Activated CD4-positive, alpha-beta T cell treated with anti-CD3 and anti-CD28 coated beads, Interleukin-2, amount 50 U/mL, for 4 hours (primary cell): ENCODE data around the gene ATP9B.

ENCODE experiments used
- DNase-seq, 2 experiments: peaks; one replicate each; pipeline ENCODE4 v3.0.0-alpha.2; 2020

Gene ATP9B

DNA sequence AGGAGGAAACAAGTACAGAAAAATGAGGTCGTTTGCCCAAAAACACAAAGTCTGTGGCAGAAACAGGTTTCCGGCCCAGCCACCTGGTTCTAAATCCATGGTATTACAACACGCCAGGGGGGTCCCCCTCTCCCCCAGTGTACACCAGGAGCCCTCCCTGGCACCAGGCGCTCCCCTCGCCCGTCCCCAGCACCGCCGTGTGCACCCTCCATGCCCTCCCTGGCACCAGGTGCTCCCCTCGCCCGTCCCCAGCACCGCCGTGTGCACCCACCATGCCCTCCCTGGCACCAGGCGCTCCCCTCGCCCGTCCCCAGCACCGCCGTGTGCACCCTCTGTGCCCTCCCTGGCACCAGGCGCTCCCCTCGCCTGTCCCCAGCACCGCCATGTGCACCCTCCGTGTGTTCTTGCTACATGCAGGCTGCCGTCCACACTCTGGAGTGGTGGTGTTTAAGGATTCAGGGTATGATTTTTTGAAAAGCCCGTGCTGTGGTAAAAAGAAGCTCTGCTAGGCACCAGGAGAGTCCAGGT is 266.7 kb downstream of the ATP9B start:
- no peak for DNase-seq

DNA sequence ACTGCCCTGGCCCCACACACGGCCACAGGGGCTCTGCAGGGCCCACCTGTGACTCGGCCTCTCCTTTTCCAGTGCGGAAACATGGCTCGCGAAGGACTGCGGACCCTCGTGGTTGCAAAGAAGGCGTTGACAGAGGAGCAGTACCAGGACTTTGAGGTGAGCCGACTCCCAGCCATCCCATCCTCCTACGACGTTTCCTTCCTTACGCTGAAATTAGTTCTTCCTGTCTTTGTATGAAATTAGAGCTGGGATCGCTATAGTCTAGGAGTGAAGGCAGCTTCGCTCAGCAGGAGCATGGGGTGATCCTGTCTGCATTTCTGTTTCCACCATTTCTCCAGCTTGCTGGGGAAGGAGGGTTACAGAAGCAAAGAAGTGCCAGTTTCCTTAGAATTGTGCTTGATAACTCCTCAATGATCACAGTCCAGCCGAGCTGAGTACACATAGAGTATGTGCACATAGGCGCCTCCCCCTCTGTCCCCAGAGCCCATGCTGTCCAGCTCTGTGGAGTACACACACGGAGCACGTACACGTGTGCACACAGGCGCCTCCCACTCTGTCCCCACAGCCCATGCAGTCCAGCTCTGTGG is 267.5 kb downstream of the ATP9B start:
- DNase-seq, result no peak

- DNase-seq, result no peak
Measured at GRCh38 chr18:79337184-79337583, 268.0 kb downstream of the ATP9B start.

DNA sequence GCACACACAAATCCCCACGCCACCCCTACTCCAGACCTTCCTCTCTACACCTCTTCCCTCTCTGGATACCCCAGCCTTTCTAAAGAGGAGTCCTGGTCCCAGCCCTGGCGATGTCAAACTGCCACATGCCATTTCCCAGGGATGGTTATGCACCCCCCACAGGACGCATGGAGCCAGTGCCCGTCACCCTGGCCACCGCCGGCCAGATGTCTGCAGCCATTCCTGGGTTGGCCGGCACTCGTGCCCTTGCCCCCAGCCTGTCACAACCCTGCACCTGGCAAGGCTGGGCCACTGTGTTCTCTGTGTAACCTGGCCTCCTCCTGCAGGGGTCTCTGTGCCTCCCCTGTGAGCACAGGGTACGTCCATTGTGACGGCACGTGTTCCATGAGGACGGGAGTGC is 268.4 kb downstream of the ATP9B start:
- DNase-seq, result no peak

- no peak for DNase-seq
Measured at GRCh38 chr18:79339094-79339908, 270.1 kb downstream of the ATP9B start.

GRCh38 chr18:79343567-79344207 is 274.5 kb downstream of the ATP9B start:
- no peak for DNase-seq

GRCh38 chr18:79344208-79344581 is 275.0 kb downstream of the ATP9B start:
- no peak for DNase-seq

- no peak for DNase-seq
Measured at GRCh38 chr18:79345366-79345765, 276.2 kb downstream of the ATP9B start.

DNA sequence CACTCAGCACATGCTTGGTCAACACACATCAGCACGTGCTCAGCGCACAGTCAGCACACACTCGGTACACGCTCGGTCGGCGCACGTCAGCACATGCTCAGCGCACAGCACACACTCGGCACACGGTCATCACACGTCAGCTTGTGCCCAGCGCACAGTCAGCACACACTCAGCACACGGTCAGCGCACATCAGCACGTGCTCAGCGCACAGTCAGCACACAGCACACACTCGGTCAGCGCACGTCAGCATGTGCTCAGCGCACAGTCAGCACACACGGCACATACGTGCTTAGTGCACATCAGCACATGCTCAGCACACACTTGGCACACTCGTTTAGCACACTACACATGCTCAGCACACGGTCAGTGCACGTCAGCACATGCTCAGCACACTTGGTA is 276.8 kb downstream of the ATP9B start:
- no peak for DNase-seq

- no peak for DNase-seq
Measured at GRCh38 chr18:79348066-79348465, 278.9 kb downstream of the ATP9B start.

- no peak for DNase-seq
Measured at GRCh38 chr18:79352432-79352831, 283.2 kb downstream of the ATP9B start.

- DNase-seq, result no peak
Measured at GRCh38 chr18:79353267-79353666, 284.1 kb downstream of the ATP9B start.

DNA sequence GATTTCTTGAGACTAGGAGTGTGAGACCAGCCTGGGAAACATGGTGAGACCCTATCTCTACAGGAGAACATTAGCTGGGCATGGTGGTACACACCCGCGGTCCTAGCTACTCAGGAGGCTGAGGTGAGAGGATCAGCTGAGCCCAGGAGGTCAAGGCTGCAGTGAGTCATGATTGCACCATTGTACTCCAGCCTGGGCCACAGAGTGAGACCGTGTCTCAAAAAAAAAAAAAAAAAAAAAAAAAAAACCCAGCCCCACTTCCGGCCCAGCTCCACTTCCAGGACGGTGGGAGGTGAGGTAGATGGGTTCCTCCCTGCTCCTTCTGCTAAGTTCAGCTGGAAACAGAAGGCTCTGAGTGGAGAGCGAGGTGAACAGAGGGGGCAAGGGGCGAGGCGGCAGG is 285.2 kb downstream of the ATP9B start:
- no peak for DNase-seq

- no peak for DNase-seq
Measured at GRCh38 chr18:79355433-79356335, 286.5 kb downstream of the ATP9B start.

- no peak for DNase-seq
Measured at GRCh38 chr18:79356435-79356834, 287.2 kb downstream of the ATP9B start.

- no peak for DNase-seq
Measured at GRCh38 chr18:79360933-79361332, 291.7 kb downstream of the ATP9B start.

GRCh38 chr18:79361766-79362522 is 292.8 kb downstream of the ATP9B start:
- no peak for DNase-seq

- DNase-seq, result no peak
Measured at GRCh38 chr18:79365701-79366100, 296.5 kb downstream of the ATP9B start.

GRCh38 chr18:79366177-79367094 is 297.2 kb downstream of the ATP9B start:
- DNase-seq, result no peak

DNA sequence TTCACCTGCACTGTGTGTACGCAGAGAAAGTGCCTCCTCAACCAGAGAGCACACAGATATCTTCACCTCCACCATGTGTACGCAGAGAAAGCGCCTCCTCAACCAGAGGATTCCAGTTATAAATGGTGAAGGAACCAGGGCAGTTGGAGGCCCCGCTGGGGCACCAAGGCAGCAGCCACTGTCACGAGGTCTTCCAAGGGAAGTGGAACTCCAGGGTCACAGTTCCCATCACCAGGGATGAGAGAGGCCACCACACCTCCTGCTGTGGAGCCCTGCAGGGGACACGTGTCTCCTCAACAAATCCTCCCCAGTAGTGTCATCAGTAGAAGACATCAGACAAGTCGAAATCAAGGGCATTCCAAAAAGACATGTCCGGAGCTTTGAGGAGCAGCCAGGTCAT is 298.3 kb downstream of the ATP9B start:
- DNase-seq, result no peak

GRCh38 chr18:79367989-79368388 is 298.8 kb downstream of the ATP9B start:
- DNase-seq, result no peak
